PC-9 (cell line): ENCODE measurements around the gene CARD11. TPM values are rescaled to one million over a fixed set of nuclear protein-coding genes. Genes with fewer than 3 reads are reported as not detected.
"Not testable (repeated sequence)": the region's sequence is repeated elsewhere in the genome, so short reads cannot be mapped to it uniquely, and the experiment has no call there.

Source experiments
- BruUV-seq: library from RNA; stranded (reverse); fragments of 400-500 nt; replicated peaks from 2 replicates; lab custom pipeline; 2021; lab: Mats Ljungman, UMichigan
- CTCF ChIA-PET: fragments of 300-600 bp; sonication (Branson Sonifier 250); formaldehyde crosslinking; loops from one replicate; lab custom pipeline; 2022; ENCODE audit warnings: antibody characterized with exemption; lab: Charles Lee
- POLR2A ChIA-PET: fragments of 300-600 bp; sonication (Branson Sonifier 250); formaldehyde crosslinking; loops from one replicate; lab custom pipeline; 2022; ENCODE audit warnings: antibody characterized with exemption; ENCODE audit not compliant: unreplicated experiment; lab: Charles Lee
- DNase-seq, 2 experiments: peaks; one replicate each; pipeline versions ENCODE4 v3.0.0 to v3.0.0-alpha.2; 2015 to 2022; ENCODE audit warnings: mixed read lengths in 1 of 2
- H2AFZ ChIP-seq: fragments of 200-600 bp; sonication (generic); 2 replicates; pipeline ENCODE4 v1.8.1; 2017; ENCODE audit warnings: antibody characterized with exemption
- H3F3A ChIP-seq: fragments of 200-600 bp; sonication (generic); 2 replicates; pipeline ENCODE4 v1.8.1; 2017; ENCODE audit warnings: antibody characterized with exemption, mild to moderate bottlenecking, low read depth; ENCODE audit not compliant: insufficient read depth
- H3K27ac ChIP-seq: fragments of 200-600 bp; sonication (generic); 2 replicates; pipeline ENCODE4 v1.6.1; 2016; ENCODE audit warnings: mixed run types
- H3K27me3 ChIP-seq: fragments of 200-600 bp; sonication (generic); 2 replicates; pipeline ENCODE4 v1.6.1; 2016; ENCODE audit warnings: low read depth, mixed run types; ENCODE audit not compliant: insufficient read depth
- H3K36me3 ChIP-seq: fragments of 200-600 bp; sonication (generic); 2 replicates; pipeline ENCODE4 v1.6.1; 2016; ENCODE audit warnings: low read depth, mixed run types
- H3K4me1 ChIP-seq: fragments of 200-600 bp; sonication (generic); replicated peaks from 2 replicates; pipeline ENCODE4 v1.6.1; 2016; ENCODE audit warnings: mixed run types; ENCODE audit not compliant: insufficient read depth
- H3K4me2 ChIP-seq: fragments of 200-600 bp; sonication (generic); 2 replicates; pipeline ENCODE4 v1.6.1; 2017; ENCODE audit warnings: mixed run types
- H3K4me3 ChIP-seq: fragments of 200-600 bp; sonication (generic); 2 replicates; pipeline ENCODE4 v1.6.1; 2016; ENCODE audit warnings: mixed run types
- H3K79me2 ChIP-seq: fragments of 200-600 bp; sonication (generic); 2 replicates; pipeline ENCODE4 v1.6.1; 2017; ENCODE audit warnings: low read depth, mixed run types
- H3K9me2 ChIP-seq: fragments of 200-600 bp; sonication (generic); 2 replicates; pipeline ENCODE4 v1.8.1; 2017; ENCODE audit warnings: mild to moderate bottlenecking; ENCODE audit not compliant: insufficient read depth
- H3K9me3 ChIP-seq: fragments of 200-600 bp; sonication (generic); 2 replicates; pipeline ENCODE4 v1.8.1; 2016; ENCODE audit warnings: low read depth; ENCODE audit not compliant: insufficient read depth
- H4K20me1 ChIP-seq: fragments of 200-600 bp; sonication (generic); 2 replicates; pipeline ENCODE4 v1.8.1; 2017; ENCODE audit not compliant: insufficient read depth
- CTCF ChIP-seq: fragments of 200-600 bp; sonication (generic); conservative IDR thresholded peaks from 2 replicates; pipeline ENCODE4 v1.6.1; 2017; ENCODE audit warnings: mixed run types, antibody characterized with exemption, mild to moderate bottlenecking, moderate library complexity
- EZH2 ChIP-seq: fragments of 200-600 bp; sonication (generic); IDR thresholded peaks from 2 replicates; pipeline ENCODE4 v1.8.0; 2017; ENCODE audit warnings: antibody characterized with exemption, low read depth
- intact Hi-C: fragments of 100-400 bp; cut with micrococcal nuclease; formaldehyde crosslinking; loops from one replicate; pipeline ENCODE4 v1.10.0; 2022; ENCODE audit not compliant: unreplicated experiment
- total RNA-seq: library from RNA; stranded (reverse); gene quantifications from 2 replicates; pipeline ENCODE4 v1.2.3, GENCODE V29; 2021

CARD11 gene
- total RNA-seq, 1 experiment from 2014 or later: 62.6 TPM

GRCh38 chr7:3042861-3043489 lies 692 bp downstream of the CARD11 start:
- no TSS peak for BruUV-seq
- POLR2A ChIA-PET: interaction anchor here (0.5 to 0.6 kb wide), 4 partner anchors 101 to 338 kb away, joined by 3 to 7 read pairs (median 3); no protein-coding TSS in a partner anchor
- 0 out of 2 replicates have a peak, but pooled peaks cover 4% of the 10 kb centered on the region for H3F3A ChIP-seq
- no peaks in the 10 kb centered on the region for H3K9me2 ChIP-seq
- H4K20me1 ChIP-seq: no peaks in the 10 kb centered on the region; the same call in 1 of the 2 replicates
- CTCF ChIA-PET: interaction anchor here (0.5 kb wide), 1 partner anchor 286 kb away, joined by 7 read pairs; no protein-coding TSS in a partner anchor
- H3K4me3 ChIP-seq: peak overlapping the region; percentile 91
- no peaks in the 10 kb centered on the region for H3K36me3 ChIP-seq
- no peaks in the 10 kb centered on the region for H3K27me3 ChIP-seq
- intact Hi-C loops: loop anchor here (5.0 kb wide), 1 partner anchor 151 kb away; no protein-coding TSS in a partner anchor
- TF ChIP-seq CTCF (no peak), EZH2 (no peak)
- H3K79me2 ChIP-seq: peaks cover 50% of the 10 kb centered on the region
- H2AFZ ChIP-seq: peak overlapping the region; percentile 87
- peak overlapping the region; percentile 78 for H3K4me2 ChIP-seq
- H3K9me3 ChIP-seq: no peaks in the 10 kb centered on the region
- peaks cover 15% of the 10 kb centered on the region for H3K4me1 ChIP-seq
- peak overlapping the region; percentile 56 for H3K27ac ChIP-seq
- DNase-seq: peak; percentile 68 to 71

GRCh38 chr7:3041986-3042675 lies 1.5 kb downstream of the CARD11 start:
- H2AFZ ChIP-seq: no peak overlapping the region
- H3K4me2 ChIP-seq: peak overlapping the region; percentile 78
- H3K27ac ChIP-seq: peak overlapping the region; percentile 56; the same call in 1 of the 2 replicates
- 0 out of 2 replicates have a peak, but pooled peaks cover 4% of the 10 kb centered on the region for H3F3A ChIP-seq
- BruUV-seq: TSS peak; percentile 49
- CTCF ChIA-PET: interaction anchor here (0.5 kb wide), 1 partner anchor 285 kb away, joined by 7 read pairs; no protein-coding TSS in a partner anchor
- H3K4me3 ChIP-seq: peak overlapping the region; percentile 91
- intact Hi-C loops: loop anchor here (5.0 kb wide), 1 partner anchor 150 kb away; no protein-coding TSS in a partner anchor
- peaks cover 59% of the 10 kb centered on the region for H3K79me2 ChIP-seq
- peaks cover 15% of the 10 kb centered on the region for H3K4me1 ChIP-seq
- H3K36me3 ChIP-seq: no peaks in the 10 kb centered on the region
- no peaks in the 10 kb centered on the region; the same call in none of the 2 replicates for H4K20me1 ChIP-seq
- no peaks in the 10 kb centered on the region for H3K9me3 ChIP-seq
- DNase-seq: no peak
- POLR2A ChIA-PET: interaction anchor here (0.6 kb wide), 3 partner anchors 102 to 338 kb away, joined by 3 to 7 read pairs (median 3); no protein-coding TSS in a partner anchor
- TF ChIP-seq EZH2: no peak
- no peak for TF ChIP-seq CTCF
- H3K9me2 ChIP-seq: no peaks in the 10 kb centered on the region
- no peaks in the 10 kb centered on the region for H3K27me3 ChIP-seq

- H3K4me2 ChIP-seq: no peak overlapping the region
- no peak overlapping the region for H3K4me3 ChIP-seq
- no peak overlapping the region for H2AFZ ChIP-seq
- DNase-seq: no peak
- H3K27ac ChIP-seq: no peak overlapping the region
- peaks cover 73% of the 10 kb centered on the region for H3K79me2 ChIP-seq
- H3K9me3 ChIP-seq: no peaks in the 10 kb centered on the region
- no peaks in the 10 kb centered on the region for H3K36me3 ChIP-seq
- ChIA-PET POLR2A (no interaction called here), CTCF (no interaction called here)
- intact Hi-C loops: loop anchor here (5.0 kb wide), 1 partner anchor 147 kb away; no protein-coding TSS in a partner anchor
- peaks cover 15% of the 10 kb centered on the region for H3K4me1 ChIP-seq
- H3K27me3 ChIP-seq: no peaks in the 10 kb centered on the region
- H3F3A ChIP-seq: no peaks in the 10 kb centered on the region
- TF ChIP-seq EZH2 (no peak), CTCF (no peak)
- no TSS peak for BruUV-seq
- no peaks in the 10 kb centered on the region for H3K9me2 ChIP-seq
- H4K20me1 ChIP-seq: peaks cover 2% of the 10 kb centered on the region
Observed at GRCh38 chr7:3039787-3040186, 3.9 kb downstream of the CARD11 start.

GRCh38 chr7:3038011-3038410 lies 5.7 kb downstream of the CARD11 start:
- BruUV-seq, H3K9me2 ChIP-seq, CTCF ChIA-PET, DNase-seq, H2AFZ ChIP-seq, H3K4me3 ChIP-seq, H3K27me3 ChIP-seq, H3K27ac ChIP-seq, H3K9me3 ChIP-seq, H3F3A ChIP-seq, H4K20me1 ChIP-seq, intact Hi-C loops, H3K4me2 ChIP-seq, H3K36me3 ChIP-seq, POLR2A ChIA-PET: not testable (repeated sequence)
- H3K79me2 ChIP-seq: peaks cover 78% of the 10 kb centered on the region
- peaks cover 11% of the 10 kb centered on the region for H3K4me1 ChIP-seq
